IPS-18c (cell line): ENCODE measurements around the gene FREM3.
"Not testable (repeated sequence)": the region's sequence is repeated elsewhere in the genome, so short reads cannot be mapped to it uniquely, and the experiment has no call there.

ENCODE experiments used
- H3K4me3 ChIP-seq: 2 replicates; pipeline ENCODE4 v1.7.0; 2013; ENCODE audit warnings: low read depth, mild to moderate bottlenecking, low read length, moderate library complexity; ENCODE audit not compliant: insufficient read depth
- H3K9me3 ChIP-seq: one replicate; pipeline ENCODE4 v1.6.1; 2013; ENCODE audit warnings: mild to moderate bottlenecking, low read length, moderate library complexity; ENCODE audit not compliant: control insufficient read depth, insufficient read depth

FREM3 gene

DNA sequence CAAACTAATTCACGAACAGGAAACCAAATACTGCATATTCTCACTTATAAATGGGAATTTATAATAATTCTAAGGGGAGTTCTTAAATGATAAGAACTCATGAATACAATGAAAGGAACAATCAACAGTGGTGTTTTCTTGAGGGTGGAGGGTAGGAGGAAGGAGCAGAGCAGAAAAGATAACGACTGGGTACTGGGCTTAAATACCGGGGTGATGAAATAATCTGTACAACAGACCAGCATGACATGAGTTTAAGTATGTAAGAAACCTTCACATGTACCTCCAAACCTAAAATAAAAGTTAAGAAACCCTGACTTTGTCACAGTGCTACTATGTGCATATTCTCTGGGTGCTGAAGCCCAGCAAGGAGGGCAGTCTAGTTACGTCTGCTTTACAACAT, 6.6 kb downstream of the FREM3 start:
- Histone ChIP-seq H3K4me3 (no peak overlapping the region), H3K9me3 (peaks cover 2% of the 10 kb centered on the region)

DNA sequence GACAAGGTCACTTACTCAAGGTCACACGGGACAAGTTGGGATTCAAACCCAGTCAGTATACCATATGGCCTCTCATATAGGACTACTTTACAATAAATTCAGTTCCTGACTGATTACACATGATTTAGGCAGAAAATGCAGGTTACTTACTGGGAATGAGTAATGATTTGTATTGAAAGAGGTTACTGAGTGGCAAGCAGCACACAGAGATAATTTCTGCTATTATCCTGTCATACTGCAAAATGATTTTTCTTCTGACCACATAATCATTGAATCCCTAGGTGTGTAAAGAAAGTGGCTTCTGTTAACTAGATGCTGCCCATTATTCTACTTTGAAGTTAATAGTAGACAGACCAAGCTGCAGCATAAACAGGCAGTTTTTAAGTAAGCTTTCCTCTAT, 8.2 kb downstream of the FREM3 start:
- no peak overlapping the region for H3K4me3 ChIP-seq

DNA sequence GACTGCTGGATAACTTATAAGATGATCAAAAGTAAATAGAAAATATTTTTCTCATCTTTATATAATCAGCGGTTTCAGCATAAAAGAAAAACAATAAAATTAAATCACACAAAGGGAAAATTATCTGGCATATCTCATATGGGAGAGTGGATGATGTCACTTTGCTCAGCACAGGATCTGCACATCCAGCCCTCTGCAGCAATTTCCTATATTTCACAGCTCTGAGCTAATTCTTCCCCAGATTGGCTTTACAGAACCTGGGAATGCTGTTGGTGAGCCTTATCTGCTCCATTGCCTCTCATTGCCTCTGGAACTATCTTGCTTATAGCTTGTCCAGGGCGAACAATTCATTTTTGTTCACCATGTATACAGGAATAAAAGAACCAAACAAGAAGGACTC, 21.0 kb downstream of the FREM3 start:
- Histone ChIP-seq H3K4me3 (no peak overlapping the region), H3K9me3 (no peaks in the 10 kb centered on the region)

More for the DNA sequence above, 8.2 kb downstream of the FREM3 start:
- no peaks in the 10 kb centered on the region for H3K9me3 ChIP-seq

DNA sequence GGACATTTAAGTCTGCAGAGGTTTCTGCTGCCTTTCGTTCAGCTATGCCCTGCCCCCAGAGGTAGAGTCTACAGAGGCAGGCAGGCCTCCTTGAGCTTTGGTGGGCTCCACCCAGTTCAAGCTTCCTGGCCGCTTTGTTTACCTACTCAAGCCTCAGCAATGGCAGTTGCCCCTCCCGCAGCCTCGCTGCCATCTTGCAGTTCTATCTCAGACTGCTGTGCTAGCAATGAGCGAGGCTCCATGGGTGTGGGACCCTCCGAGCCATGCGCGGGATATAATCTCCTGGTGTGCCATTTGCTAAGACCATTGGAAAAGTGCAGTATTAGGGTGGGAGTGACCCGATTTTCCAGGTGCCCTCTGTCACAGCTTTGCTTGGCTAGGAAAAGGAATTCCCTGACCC, 26.8 kb downstream of the FREM3 start:
- H3K9me3 ChIP-seq, H3K4me3 ChIP-seq: not testable (repeated sequence)

DNA sequence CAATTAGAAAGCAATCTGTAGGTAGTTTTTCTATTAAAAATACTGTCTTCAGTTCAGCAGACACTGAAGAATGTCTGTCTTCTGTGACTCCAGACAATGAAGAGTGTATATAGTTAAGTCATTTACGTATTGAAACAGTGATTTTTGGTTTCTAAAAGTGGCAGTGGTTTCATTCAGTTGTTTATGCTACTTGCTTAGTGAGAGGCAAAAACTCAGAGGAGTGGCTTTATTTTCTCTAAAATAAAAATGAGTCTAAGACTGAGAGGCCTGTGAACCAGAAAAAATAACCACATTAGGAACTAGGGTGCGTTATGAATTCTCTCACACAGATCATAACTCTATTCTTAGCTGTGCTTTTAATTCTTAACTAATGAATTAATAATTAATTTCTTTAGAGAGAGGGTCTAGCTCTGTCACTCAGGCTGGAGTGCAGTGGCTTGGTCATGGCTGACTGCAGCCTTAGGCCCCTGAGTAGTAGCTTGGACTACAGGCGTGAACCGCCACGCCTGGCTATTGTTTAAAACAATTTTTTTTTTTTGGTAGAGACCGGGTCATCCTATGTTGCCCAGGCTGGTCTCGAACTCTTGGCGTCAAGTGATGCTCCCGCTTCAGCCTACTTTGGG, 31.4 kb downstream of the FREM3 start:
- Histone ChIP-seq H3K4me3 (no peak overlapping the region), H3K9me3 (peaks cover 5% of the 10 kb centered on the region)

DNA sequence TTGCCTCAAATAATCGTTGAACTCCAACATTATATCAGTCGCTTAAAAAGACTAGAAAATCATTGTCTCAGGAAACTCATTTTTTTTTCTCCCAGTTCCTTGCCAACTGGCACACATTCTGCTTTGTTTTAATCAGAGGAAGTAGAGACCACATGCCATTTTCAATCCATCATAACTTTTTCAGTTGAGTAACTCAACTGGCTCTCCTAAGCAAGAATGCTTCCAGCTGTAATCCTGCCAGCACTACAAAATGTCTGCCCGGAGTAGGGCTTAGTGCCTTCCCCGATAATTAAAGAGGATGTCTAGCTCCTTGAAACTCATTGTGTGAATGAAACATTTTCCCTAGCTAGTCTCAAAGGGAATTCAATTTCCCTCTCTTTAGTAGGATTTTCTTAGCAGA, 33.0 kb downstream of the FREM3 start:
- Histone ChIP-seq H3K9me3 (peaks cover 8% of the 10 kb centered on the region), H3K4me3 (no peak overlapping the region)

DNA sequence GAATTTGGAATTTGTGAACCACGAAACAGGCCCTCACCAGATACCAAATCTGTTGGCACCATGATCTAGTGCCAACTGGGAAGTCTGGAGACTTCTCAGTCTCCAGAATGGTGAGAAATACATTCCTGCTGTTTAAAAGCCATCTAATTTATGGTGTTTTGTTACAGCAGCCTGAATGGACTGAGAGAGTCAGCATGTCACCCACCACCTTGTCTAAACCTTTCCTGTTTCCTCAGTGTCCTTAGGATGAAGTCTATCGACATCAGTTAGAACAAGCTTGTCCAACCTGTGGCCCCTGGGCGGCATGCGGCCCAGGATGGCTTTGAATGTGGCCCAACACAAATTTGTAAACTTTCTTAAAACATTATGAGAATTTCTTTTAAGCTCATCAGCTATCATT, 42.1 kb downstream of the FREM3 start:
- Histone ChIP-seq H3K4me3 (no peak overlapping the region), H3K9me3 (no peaks in the 10 kb centered on the region)

DNA sequence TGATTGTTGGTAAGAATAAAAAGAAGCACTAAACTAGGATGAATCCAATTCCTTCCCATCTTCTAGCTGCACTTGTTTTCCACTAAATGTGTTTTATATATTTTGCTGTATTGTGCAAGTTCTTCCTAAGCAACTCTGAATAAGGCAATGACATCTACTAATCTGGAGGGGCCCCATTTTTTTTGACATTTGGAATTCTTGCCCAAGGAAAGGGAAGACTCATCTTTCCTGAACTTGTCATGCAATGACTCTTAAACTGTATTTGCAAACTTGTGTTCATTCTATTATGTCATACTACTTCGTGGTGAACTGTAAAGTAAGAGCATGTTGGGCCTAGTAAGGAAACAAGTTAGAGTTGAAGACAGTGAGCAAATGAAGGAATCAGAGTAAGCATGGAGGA, 45.9 kb downstream of the FREM3 start:
- H3K4me3 ChIP-seq: no peak overlapping the region

DNA sequence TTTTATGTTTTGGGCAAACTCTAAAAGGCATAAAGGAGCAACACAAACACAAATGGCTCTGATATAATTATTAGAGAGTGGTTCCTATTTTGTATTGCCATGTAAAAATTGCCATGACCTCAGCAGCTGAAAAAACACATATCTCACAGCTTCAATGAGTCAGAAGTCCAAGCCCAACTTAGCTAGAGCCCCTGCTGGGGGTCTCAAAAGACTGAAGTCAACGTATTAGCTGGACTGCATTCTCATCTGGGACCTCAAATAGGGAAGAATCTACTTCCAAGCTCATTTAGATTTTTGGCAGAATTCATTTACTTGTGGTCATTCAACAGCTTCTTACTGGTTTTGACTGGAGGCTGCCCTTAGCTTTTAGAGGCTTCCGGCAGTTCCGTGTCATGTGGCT, 47.4 kb downstream of the FREM3 start:
- H3K4me3 ChIP-seq: no peak overlapping the region
- no peaks in the 10 kb centered on the region for H3K9me3 ChIP-seq

More for the DNA sequence above, 45.9 kb downstream of the FREM3 start:
- H3K9me3 ChIP-seq: no peaks in the 10 kb centered on the region

DNA sequence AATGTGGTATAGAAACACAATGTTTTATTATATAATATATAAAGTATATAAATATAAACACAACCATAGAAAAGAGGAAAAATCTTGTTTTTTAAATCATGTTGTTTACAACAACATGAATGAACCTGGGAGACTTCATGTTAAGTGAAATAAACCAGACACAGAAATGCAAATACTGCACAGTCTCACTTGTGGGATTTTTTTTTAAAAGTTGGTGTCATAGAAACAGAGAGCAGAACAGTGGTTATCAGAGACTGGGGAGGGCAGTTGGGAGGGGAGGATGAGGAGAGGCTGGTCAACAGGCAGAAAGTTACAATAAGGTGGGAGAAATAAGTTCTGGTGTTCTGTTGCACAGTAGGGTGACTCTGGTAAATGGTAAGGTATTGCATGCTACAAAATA, 57.1 kb downstream of the FREM3 start:
- no peak overlapping the region for H3K4me3 ChIP-seq
- no peaks in the 10 kb centered on the region for H3K9me3 ChIP-seq

DNA sequence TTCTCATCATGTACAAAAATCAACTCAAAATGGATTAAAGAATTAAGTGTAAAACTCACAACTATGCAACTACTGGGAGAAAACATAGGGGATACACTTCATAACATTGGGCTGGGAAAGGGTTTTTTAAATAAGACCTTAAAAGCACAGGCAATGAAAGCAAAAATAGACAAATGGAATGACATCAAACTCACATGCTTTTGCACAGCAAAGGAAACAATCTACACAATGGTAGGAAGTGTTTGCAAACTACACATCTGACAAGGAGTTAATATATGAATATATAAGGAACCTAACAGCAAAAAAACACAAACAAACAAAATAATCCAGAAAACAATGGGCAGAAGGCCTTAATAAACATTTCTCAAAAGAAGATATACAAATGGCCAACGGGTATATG, 57.9 kb downstream of the FREM3 start:
- H3K4me3 ChIP-seq: no peak overlapping the region
- no peaks in the 10 kb centered on the region for H3K9me3 ChIP-seq

DNA sequence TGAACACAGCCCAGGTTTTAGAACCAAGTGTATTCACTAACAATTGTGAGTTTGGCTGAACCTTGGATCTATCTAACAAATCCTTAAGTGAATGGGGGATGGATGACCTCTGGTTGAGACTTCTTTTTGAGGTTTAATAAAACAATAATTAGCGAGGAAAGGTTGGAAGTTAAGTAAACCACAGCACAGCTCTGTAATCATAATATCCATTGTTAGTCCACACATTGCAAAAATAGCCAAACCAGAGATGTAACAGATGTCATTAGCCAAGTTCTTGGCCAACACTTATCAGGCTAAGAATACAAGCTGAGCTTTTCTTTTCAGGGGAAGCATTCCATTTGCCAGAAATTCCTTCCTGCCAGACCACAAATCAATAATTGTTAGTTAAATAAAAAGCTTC, 59.1 kb downstream of the FREM3 start:
- Histone ChIP-seq H3K4me3 (no peak overlapping the region), H3K9me3 (no peaks in the 10 kb centered on the region)

DNA sequence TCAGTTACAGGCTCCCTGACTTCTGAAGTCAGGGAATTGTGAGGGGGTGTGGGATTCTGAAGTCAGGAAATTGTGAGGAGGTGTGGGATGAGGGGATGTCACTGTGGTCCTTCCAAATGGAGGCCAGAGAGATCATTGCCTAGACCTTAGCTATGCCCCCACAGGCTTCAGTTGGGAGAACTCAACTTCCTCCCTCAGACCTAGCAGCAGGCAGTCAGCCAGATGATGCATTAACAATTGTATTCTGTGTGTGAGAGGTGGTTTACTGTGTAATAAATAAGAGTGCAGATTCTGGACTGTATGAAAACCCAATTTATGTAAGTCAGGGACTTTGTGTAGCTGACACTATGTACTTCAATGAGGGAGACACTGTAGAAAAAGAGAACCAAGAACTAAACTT, 65.7 kb downstream of the FREM3 start:
- H3K9me3 ChIP-seq: no peaks in the 10 kb centered on the region

DNA sequence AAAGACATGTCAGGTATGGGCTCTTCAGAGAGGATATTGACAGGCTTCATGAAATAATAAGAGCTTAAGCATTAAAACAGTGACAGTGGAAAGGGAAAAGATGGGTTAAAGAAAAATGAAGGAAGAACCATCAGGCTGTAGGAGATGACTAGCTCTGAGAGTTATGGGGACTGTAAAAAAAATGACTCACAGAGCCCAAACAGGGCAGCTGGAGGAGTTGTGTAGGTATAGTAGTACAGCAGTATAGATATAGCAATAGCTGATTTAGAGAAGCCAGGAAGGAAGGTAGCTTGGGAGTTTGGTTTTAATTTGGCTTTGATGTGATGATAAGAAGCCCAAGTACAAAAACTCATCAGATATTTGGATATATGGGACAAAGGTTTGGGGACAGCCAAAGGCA, 66.6 kb downstream of the FREM3 start:
- H3K9me3 ChIP-seq: no peaks in the 10 kb centered on the region
- H3K4me3 ChIP-seq: no peak overlapping the region

More for the DNA sequence above, 65.7 kb downstream of the FREM3 start:
- no peak overlapping the region for H3K4me3 ChIP-seq

DNA sequence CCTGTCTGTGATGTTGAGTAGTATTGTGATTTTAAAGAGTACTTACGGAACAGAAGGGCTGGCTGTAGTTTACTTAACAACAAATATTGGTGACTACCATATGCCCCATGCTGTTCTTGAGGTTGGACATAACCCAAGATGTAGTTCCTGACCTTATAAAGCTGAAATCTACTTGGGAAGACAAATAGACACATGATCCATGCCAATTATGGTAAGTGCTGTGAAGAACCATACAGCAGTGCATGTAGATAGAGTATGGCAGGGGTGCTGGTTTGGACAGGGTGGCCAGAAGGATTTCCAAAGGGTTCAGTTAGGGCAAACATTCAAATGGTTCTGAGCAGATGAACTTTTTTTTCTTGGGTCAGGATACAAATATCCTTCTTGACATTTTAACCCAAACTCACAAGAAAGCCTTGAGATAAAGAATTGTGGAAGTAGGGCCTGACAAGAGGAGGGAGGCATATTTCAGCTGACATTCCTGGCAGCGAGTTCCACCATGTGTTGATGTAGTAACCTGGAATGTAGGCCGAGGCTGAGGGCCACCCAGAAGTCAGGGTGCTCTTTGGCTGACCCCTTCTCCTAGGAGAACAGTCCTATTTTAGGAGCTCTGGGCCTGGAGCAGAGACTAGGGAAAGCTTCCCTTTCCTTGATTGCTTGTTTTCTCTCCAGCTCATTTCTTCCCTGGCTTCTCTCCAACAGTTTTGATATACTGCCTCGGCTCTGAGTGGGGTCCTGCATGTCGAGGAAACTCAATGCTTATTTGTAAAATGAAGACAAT, 74.2 kb downstream of the FREM3 start:
- H3K4me3 ChIP-seq: no peak overlapping the region
- H3K9me3 ChIP-seq: no peaks in the 10 kb centered on the region

DNA sequence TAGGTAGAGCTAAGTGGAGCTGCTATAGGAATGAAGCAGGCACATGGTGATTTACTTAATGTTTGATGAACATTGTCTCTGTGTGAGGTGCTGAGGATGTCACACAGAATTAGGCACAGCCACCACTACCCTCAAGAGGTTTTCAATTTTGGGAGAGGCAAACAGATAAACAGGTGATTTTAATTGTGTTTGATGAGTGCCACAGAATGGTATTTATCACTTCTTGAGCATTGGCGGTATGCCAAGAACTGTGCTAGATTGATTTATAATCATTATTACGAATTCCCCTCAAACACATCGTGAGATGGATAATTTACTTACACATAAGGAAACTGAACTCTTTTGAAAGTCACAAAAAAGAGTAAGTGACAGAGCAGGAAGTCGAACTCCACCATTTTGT, 74.8 kb downstream of the FREM3 start:
- H3K4me3 ChIP-seq: no peak overlapping the region
- H3K9me3 ChIP-seq: no peaks in the 10 kb centered on the region

DNA sequence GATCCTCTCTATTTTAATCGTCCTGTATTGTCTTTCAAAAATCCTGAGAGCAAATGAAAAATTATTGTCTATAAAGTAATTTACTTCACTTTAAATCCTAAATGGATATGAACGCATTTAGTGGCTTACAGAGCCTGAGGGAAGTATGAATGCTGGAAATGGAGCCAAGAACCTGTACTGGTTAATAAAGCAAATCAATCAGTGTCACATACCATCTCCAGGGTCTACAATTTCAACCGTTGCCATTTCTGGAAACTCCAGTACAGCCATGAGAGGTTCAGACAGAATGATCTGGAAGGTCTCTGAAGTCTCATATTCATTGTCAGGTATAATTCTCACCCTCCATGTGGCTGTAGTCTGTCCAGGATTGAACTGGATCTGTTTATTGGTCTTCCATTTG, 76.6 kb downstream of the FREM3 start:
- peaks cover 2% of the 10 kb centered on the region for H3K9me3 ChIP-seq

DNA sequence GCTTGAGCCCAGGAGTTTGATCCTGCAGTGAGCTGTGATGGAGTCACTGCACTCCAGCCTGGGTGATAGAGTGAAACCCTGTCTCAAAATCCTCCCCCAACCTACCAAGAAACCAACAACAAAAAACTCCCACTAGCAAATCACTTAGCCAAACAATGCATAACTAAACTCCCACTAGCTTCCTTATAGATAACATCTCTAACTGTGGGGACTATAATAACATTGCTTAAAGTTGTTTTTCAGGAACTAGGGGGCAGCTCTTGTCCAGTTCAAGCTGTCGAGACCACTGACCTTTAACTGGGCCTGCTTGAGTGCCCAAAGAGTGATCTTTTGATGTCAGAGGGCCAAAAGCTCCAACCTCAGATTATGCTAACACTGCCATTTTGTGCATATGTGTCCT, 81.7 kb downstream of the FREM3 start:
- peaks cover 2% of the 10 kb centered on the region for H3K9me3 ChIP-seq
- no peak overlapping the region for H3K4me3 ChIP-seq

More for the DNA sequence above, 76.6 kb downstream of the FREM3 start:
- no peak overlapping the region for H3K4me3 ChIP-seq
